GM12891 (cell line): ENCODE measurements around the gene STXBP6.

Source experiments
- POLR2A ChIP-seq: IDR thresholded peaks from 2 replicates; pipeline ENCODE4 v1.6.1; 2011; ENCODE audit warnings: low read depth, low read length, control low read depth
- SPI1 ChIP-seq: IDR thresholded peaks from 2 replicates; pipeline ENCODE4 v1.6.1; 2011; ENCODE audit warnings: low read depth, low read length, control low read depth

- TF ChIP-seq POLR2A (no peak), SPI1 (no peak)
Measured at GRCh38 chr14:24851837-24852236, 198.1 kb downstream of the STXBP6 start.
